CD4-positive, alpha-beta T cell treated with Interleukin-10 for 1 hour (primary cell): ENCODE measurements around the gene CYP3A4.
"Not testable (repeated sequence)": the region's sequence is repeated elsewhere in the genome, so short reads cannot be mapped to it uniquely, and the experiment has no call there.

ENCODE experiments used
- DNase-seq: peaks from one replicate; pipeline ENCODE4 v3.0.0-alpha.2; 2020

The CYP3A4 gene

GRCh38 chr7:99791667-99792369 lies 7.8 kb upstream of the CYP3A4 start:
- DNase-seq, result no peak

- DNase-seq, result no peak
Observed at GRCh38 chr7:99791021-99791420, 7.0 kb upstream of the CYP3A4 start.

DNA sequence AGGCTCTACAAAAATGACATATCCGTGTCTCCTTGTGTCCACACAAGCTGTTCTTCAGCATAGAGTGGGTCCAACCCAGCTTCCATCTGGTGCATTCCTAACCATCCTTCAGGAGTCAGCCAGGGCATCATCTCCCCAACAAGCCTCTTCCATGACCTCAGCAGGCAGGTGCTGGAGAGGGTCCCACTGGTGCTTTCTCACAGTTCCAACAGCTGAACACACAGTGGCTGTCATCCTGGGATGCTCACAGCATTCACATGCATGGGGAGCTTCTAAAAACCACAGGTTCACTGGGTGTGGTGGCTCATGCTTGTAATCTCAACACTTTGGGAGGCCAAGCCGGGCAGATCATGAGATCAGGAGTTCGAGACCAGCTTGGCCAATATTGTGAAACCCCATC lies 6.4 kb upstream of the CYP3A4 start:
- DNase-seq, result no peak

GRCh38 chr7:99789441-99790070 lies 5.6 kb upstream of the CYP3A4 start:
- no peak for DNase-seq

DNA sequence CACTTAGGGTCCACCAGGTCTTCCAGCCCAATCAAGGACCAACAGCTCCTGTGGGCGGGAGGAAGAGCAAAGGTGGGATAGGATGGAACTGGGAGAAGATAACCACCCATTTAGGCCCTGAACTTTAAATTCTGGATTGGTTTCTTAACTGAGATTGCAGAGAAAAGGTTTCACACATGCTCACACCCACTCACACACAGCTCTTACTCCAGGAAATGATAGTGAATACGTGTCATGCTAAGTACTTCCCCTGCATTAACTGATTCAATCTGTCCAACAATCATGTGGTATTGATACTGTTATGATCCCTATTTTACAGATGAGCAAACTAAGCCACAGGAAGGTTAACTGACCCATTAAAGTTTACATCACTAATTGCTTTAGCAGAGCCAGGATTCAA lies 4.6 kb upstream of the CYP3A4 start:
- DNase-seq, result peak; percentile 2

DNA sequence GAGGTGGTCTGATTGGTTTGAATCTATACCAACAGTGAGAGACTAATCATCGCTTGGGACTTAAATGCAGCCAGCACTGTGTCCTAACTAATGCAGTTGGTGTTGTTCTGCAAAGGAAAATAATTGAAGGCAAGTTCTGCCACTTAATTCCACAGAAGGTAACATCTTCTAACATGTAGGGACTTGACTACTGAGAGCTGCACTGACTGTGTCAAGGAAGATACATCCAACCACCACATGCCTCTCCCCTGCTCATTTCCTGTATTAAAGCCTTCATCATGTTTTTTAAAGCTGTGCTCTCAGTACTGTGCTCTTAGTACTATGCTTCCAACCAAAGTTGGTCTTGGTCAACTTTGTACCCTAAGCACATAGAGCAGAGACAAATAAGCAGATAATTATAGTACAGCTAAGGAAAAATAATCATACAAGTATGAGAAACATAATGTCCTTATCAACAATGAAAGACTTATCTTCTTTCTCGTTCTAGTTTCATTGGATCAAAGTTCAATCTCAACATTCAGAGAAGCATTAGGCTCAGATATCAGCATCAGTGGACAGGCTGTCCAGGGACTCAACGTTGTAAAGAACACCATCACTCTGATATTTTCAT lies 2.8 kb upstream of the CYP3A4 start:
- DNase-seq, result no peak

- not testable (repeated sequence) for DNase-seq
Observed at GRCh38 chr7:99785654-99786053, 1.7 kb upstream of the CYP3A4 start.

- no peak for DNase-seq
Observed at GRCh38 chr7:99782012-99782953, 1.7 kb downstream of the CYP3A4 start.

DNA sequence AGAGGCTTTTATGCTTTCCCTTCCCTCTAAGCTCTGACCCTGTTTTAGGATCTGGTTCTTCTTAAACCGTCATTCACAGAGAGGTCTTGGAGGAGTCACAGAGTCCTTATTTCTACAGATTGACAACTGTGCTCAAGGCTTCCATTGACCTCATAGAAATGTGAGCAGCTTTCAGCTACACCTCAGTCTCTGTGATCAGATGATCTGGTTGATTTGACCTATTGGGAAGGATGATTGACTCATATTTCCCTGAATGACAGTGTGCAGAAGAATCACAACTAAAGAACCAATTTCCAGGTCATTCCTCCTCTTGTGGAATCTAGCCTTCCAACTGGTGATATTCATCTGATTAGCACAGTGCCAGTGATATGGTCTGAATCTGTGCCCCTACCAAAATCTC lies 3.4 kb downstream of the CYP3A4 start:
- no peak for DNase-seq

DNA sequence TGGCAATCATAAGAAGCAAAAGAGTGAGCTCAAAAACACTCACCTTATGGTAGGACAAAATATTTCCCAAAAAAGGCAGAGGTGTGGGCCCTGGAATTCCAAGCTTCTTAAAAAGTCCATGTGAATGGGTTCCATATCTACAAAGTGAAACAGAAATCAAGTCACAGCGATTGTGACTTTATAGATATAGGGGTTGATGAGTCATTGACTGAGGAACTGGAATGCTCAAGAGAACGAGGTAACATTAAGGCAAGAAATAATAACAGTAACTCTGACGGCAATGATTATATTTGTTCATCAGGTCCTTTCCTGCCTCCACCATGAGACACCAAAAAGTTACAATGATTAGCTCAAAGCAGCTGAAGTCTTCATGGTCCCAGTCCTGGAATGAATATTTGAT lies 4.0 kb downstream of the CYP3A4 start:
- DNase-seq, result no peak

DNA sequence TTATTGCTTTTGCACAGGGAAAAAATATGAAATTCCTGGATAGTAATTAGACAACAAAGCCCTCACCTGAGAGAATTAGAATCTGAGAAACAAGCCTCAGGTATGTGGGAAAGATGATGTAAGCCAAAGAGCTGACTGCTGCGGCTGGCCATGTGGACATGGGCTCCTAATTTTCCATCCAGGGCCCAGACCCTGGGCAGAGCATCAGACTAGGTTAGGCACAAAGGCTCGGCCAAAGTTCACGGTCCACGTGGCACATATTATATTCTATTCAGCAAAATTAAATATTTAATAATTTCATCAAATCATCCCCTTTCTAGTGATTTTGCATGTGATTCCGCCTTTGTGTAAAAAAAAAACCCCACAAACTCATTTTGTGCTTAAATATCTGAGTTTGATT lies 5.1 kb downstream of the CYP3A4 start:
- no peak for DNase-seq

DNA sequence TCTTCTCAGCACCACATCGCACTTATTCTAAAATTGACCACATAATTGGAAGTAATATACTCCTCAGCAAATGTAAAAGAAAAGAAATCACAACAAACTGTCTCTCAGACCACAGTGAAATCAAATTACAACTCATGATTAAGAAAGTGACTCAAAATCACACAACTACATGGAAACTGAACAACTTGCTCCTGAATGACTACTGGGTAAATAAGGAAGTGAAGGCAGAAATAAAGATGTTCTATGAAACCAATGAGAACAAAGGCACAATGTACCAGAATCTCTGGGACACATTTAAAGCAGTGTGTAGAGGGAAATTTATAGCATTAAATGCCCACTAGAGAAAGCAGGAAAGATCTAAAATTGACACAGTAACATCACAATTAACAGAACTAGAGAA lies 10.6 kb downstream of the CYP3A4 start:
- not testable (repeated sequence) for DNase-seq

DNA sequence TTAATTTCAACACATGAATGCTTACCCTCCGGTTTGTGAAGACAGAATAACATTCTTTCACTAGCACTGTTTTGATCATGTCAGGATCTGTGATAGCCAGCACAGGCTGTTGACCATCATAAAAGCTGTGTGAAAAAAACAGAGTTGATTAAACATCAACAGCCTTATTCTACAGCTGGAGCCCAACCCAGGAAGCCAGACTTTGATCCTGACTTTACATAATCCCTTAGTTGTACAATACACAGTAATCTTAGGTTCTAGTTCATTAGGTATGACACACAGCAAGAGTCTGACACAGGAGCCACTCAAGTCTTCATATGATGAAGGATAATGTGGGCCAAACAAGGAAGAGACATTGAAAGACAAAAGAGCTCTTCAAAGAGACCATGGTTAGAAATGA lies 11.4 kb downstream of the CYP3A4 start:
- no peak for DNase-seq

GRCh38 chr7:99769494-99769893 lies 14.5 kb downstream of the CYP3A4 start:
- DNase-seq, result not testable (repeated sequence)

- no peak for DNase-seq
Observed at GRCh38 chr7:99768471-99768870, 15.5 kb downstream of the CYP3A4 start.

DNA sequence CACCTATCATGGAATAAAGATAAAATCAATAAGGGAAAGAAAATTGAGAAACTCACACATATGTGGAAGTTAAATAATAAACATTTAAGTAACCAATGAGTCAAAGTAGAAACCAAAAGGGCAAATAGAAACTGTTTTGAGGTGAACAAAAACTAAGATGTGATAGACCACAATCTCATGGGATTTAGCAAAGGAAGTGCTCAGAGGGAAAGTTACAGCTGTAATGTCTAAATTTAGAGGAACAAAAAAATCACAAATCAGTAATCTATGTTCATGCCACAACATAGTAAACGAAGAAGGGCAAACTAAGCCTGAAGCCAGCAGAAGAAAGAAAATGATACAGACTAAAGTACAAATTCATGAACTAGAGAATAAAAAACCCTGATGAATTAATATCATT lies 16.3 kb downstream of the CYP3A4 start:
- DNase-seq, result no peak

GRCh38 chr7:99766484-99767099 lies 17.4 kb downstream of the CYP3A4 start:
- DNase-seq, result no peak

DNA sequence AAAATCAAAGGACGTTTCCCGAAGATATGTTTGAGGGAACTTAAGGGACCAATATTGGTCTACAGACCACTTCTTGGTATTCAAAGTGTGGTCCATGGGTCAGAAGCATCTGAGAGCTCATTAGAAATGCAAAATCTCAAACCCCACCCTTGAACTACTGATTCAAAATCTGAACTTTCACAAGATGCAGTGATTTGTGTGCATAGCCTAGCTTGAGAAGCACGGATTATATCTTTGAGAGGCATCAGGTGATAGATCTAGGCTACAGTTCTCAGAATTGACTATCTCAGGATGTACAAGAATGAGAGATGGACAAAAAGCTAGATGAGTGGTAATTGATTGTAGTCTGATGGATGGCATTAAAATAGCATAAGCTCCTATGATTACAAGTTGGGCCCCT lies 19.5 kb downstream of the CYP3A4 start:
- no peak for DNase-seq

DNA sequence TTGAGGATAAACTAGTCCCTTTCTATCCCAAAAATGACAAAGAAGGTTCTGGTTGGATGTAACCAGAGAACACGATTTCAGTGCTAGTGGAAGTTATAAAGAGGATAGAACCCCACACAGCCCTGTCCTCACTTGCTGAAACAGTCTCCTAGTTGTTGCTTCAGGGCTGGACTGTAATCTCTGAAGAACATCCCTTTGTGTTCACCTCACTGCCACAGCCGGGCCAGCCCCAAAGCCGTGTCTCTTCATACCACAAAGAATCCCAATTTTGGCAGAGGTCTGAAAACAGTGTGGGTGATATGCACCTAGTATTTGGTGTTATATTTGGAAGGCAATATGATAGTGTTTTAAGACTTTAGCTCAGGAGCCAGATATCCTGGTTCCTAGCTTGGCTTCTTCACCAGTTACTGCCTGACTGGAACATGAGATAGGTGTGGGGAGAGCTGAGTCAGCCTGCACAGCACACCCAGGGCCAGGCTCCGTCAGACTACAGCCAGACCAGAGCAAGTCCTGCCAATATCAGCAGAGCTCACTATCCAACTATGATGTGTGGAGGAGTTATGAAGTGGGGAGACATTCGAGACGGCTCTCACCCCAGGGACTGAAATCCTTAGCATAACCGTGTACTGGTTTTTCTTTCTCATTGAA lies 21.2 kb downstream of the CYP3A4 start:
- DNase-seq, result no peak

- no peak for DNase-seq
Observed at GRCh38 chr7:99755085-99755484, 28.9 kb downstream of the CYP3A4 start.

- no peak for DNase-seq
Observed at GRCh38 chr7:99752356-99752755, 31.6 kb downstream of the CYP3A4 start.

GRCh38 chr7:99751322-99752052 lies 32.5 kb downstream of the CYP3A4 start:
- not testable (repeated sequence) for DNase-seq
